Loucy (cell line): ENCODE results near the gene SNX25.

Source experiments
- H2AFZ ChIP-seq: fragments of 200-600 bp; sonication (generic); 2 replicates; pipeline ENCODE4 v1.6.0; 2016; ENCODE audit warnings: antibody characterized with exemption, mild to moderate bottlenecking, low read length, moderate library complexity
- H3F3A ChIP-seq: fragments of 200-600 bp; 2 replicates; pipeline ENCODE4 v1.6.0; 2016; ENCODE audit warnings: antibody characterized with exemption, low read depth, mild to moderate bottlenecking
- H3K27me3 ChIP-seq: fragments of 200-600 bp; sonication (generic); 2 replicates; pipeline ENCODE4 v1.6.1; 2014; ENCODE audit warnings: low read length, mild to moderate bottlenecking; ENCODE audit not compliant: insufficient read depth, poor library complexity, severe bottlenecking
- H3K36me3 ChIP-seq: fragments of 200-600 bp; sonication (generic); 2 replicates; pipeline ENCODE4 v1.6.1; 2016; ENCODE audit warnings: low read length; ENCODE audit not compliant: insufficient read depth
- H3K4me1 ChIP-seq: fragments of 200-600 bp; sonication (generic); 2 replicates; pipeline ENCODE4 v1.5.1; 2014; ENCODE audit warnings: low read length, mild to moderate bottlenecking; ENCODE audit not compliant: insufficient read depth, poor library complexity, severe bottlenecking
- H3K4me2 ChIP-seq: fragments of 200-600 bp; sonication (generic); 2 replicates; pipeline ENCODE4 v1.6.0; 2014; ENCODE audit warnings: antibody characterized with exemption, low read length, low read depth, mild to moderate bottlenecking; ENCODE audit not compliant: poor library complexity, severe bottlenecking
- H3K4me3 ChIP-seq: fragments of 200-600 bp; sonication (generic); 2 replicates; pipeline ENCODE4 v1.5.1; 2014; ENCODE audit warnings: low read length, mild to moderate bottlenecking, mixed read lengths; ENCODE audit not compliant: poor library complexity, severe bottlenecking
- H3K79me2 ChIP-seq: fragments of 200-600 bp; sonication (generic); 2 replicates; pipeline ENCODE4 v1.6.1; 2014; ENCODE audit warnings: low read length; ENCODE audit not compliant: insufficient read depth
- H3K9ac ChIP-seq: fragments of 200-600 bp; sonication (generic); 2 replicates; pipeline ENCODE4 v1.6.0; 2014; ENCODE audit warnings: mild to moderate bottlenecking, low read depth, low read length, moderate library complexity; ENCODE audit not compliant: poor library complexity, severe bottlenecking
- H3K9me2 ChIP-seq: fragments of 200-600 bp; sonication (generic); replicated peaks from 2 replicates; pipeline ENCODE4 v1.6.1; 2016; ENCODE audit warnings: low read depth, low read length, mixed read lengths
- H3K9me3 ChIP-seq: fragments of 200-600 bp; sonication (generic); 2 replicates; pipeline ENCODE4 v1.6.1; 2014; ENCODE audit warnings: mild to moderate bottlenecking, antibody characterized with exemption, low read length, low read depth; ENCODE audit not compliant: insufficient read depth
- H4K20me1 ChIP-seq: fragments of 200-600 bp; sonication (generic); 2 replicates; pipeline ENCODE4 v1.6.0; 2014; ENCODE audit warnings: antibody characterized with exemption, low read length, mild to moderate bottlenecking; ENCODE audit not compliant: insufficient read depth, poor library complexity, severe bottlenecking
- EZH2phosphoT487 ChIP-seq: fragments of 200-600 bp; IDR thresholded peaks from 2 replicates; pipeline ENCODE4 v1.6.1; 2018; ENCODE audit warnings: antibody characterized with exemption, mild to moderate bottlenecking, moderate library complexity, borderline replicate concordance
- TF ChIP-seq, protein P1 (sequence below): fragments of 200-600 bp; sonication (generic); conservative IDR thresholded peaks from 2 replicates; pipeline ENCODE4 v1.5.1; 2014; ENCODE audit warnings: mild to moderate bottlenecking, antibody characterized with exemption, low read length

The SNX25 gene

DNA sequence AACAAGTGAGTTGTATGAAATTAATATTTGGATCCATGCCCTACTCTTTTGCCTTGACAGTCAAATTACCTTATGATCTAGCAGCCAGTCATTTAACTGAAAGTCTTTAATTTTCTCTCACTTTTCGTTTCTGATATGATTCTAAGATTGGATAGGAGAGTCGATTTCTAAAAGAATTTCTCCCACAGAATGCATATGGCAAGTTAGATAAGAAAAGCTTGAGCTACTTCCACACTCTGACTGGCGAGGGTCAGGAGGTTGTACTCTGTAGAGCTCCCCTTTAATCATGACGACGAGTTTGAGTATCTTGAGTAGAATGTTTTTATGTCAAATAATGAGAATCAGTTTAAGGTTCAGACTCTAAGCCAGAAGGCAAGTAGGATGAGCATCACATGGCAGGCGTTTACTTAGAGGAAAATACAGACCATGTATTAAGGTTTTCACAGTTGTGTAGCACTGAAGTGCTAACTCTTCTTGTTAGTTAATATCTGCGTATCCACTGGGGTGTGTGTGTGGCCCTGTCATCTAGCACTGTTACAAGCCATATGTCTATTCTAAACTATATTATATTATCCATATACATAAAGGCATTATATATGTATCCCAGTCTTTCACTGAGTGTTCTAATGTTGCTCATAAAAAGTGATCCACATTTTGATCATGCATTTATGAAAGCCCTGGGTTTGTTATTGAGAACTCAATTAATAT is 148.5 kb downstream of the SNX25 start:
- no peaks in the 10 kb centered on the region for H3K9me2 ChIP-seq
- H3K9me3 ChIP-seq = no peaks in the 10 kb centered on the region
- no peaks in the 10 kb centered on the region for H3K4me1 ChIP-seq
- H3K4me3 ChIP-seq = no peak overlapping the region
- no peaks in the 10 kb centered on the region for H4K20me1 ChIP-seq
- no peaks in the 10 kb centered on the region for H3F3A ChIP-seq
- H3K9ac ChIP-seq = no peak overlapping the region
- no peak overlapping the region for H3K4me2 ChIP-seq
- TF ChIP-seq, protein P1, sequence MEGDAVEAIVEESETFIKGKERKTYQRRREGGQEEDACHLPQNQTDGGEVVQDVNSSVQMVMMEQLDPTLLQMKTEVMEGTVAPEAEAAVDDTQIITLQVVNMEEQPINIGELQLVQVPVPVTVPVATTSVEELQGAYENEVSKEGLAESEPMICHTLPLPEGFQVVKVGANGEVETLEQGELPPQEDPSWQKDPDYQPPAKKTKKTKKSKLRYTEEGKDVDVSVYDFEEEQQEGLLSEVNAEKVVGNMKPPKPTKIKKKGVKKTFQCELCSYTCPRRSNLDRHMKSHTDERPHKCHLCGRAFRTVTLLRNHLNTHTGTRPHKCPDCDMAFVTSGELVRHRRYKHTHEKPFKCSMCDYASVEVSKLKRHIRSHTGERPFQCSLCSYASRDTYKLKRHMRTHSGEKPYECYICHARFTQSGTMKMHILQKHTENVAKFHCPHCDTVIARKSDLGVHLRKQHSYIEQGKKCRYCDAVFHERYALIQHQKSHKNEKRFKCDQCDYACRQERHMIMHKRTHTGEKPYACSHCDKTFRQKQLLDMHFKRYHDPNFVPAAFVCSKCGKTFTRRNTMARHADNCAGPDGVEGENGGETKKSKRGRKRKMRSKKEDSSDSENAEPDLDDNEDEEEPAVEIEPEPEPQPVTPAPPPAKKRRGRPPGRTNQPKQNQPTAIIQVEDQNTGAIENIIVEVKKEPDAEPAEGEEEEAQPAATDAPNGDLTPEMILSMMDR = no peak
- no peak for TF ChIP-seq EZH2phosphoT487
- no peaks in the 10 kb centered on the region for H3K79me2 ChIP-seq
- H3K36me3 ChIP-seq = no peaks in the 10 kb centered on the region
- no peaks in the 10 kb centered on the region for H3K27me3 ChIP-seq
- H2AFZ ChIP-seq = no peak overlapping the region

DNA sequence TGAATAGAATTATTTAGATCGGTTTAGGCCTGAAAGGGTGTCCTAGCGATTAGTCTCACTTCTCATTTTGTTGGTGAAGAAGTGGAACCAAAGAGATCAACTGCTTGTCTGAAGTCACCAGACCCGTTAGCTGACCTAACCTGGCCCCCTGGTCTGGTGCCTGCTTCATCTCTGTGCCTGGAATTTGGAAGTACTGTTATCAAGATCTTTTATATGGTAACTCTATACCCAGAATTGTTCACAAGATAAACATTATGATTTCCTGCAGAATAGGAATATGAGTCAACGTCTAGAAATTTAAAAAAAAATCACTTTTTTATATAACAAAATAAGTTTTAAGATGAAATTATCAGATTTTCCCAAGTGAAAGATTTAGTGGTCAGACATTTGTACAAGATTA is 149.1 kb downstream of the SNX25 start:
- H3K9me2 ChIP-seq = no peaks in the 10 kb centered on the region
- no peaks in the 10 kb centered on the region for H3K4me1 ChIP-seq
- H3K9ac ChIP-seq = no peak overlapping the region
- H4K20me1 ChIP-seq = no peaks in the 10 kb centered on the region
- no peak overlapping the region for H3K4me2 ChIP-seq
- no peaks in the 10 kb centered on the region for H3K79me2 ChIP-seq
- no peaks in the 10 kb centered on the region for H3K9me3 ChIP-seq
- no peaks in the 10 kb centered on the region for H3K27me3 ChIP-seq
- H3F3A ChIP-seq = no peaks in the 10 kb centered on the region
- no peak overlapping the region for H3K4me3 ChIP-seq
- TF ChIP-seq EZH2phosphoT487 = no peak
- TF ChIP-seq, protein P1 = no peak
- no peaks in the 10 kb centered on the region for H3K36me3 ChIP-seq
- no peak overlapping the region for H2AFZ ChIP-seq

DNA sequence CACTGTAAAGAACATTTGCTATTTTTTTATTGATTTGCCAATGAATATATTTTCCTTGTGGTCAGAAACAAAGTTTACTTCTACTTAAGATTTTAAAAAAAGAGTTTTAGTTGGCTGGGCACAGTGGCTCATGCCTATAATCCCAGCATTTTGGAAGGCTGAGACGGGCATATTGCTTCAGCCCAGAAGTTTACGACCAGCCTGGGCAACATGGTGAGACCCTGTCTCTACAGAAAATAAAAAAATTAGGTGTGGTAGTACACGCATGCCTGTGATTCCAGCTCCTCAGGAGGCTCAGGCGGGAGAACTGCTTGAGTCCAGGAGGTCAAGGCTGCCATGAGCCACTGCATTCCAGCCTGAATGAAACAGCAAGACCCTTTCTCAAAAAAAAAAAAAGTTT is 149.6 kb downstream of the SNX25 start:
- H3K9me2 ChIP-seq = no peaks in the 10 kb centered on the region
- no peak overlapping the region for H2AFZ ChIP-seq
- H3K79me2 ChIP-seq = no peaks in the 10 kb centered on the region
- no peak overlapping the region for H3K9ac ChIP-seq
- H3K4me2 ChIP-seq = no peak overlapping the region
- no peaks in the 10 kb centered on the region for H3K4me1 ChIP-seq
- no peaks in the 10 kb centered on the region for H4K20me1 ChIP-seq
- no peaks in the 10 kb centered on the region for H3K36me3 ChIP-seq
- no peak for TF ChIP-seq EZH2phosphoT487
- TF ChIP-seq, protein P1 = no peak
- H3K4me3 ChIP-seq = no peak overlapping the region
- no peaks in the 10 kb centered on the region for H3F3A ChIP-seq
- H3K9me3 ChIP-seq = no peaks in the 10 kb centered on the region
- H3K27me3 ChIP-seq = no peaks in the 10 kb centered on the region
